Measurements from ENCODE around the gene HMG20A.

GRCh38 chr15:77373441-77373840 lies 47.2 kb upstream of the HMG20A start:
- TF ChIP-seq ZNF792 (CRISPR knock-in tag; IDR thresholded peaks at IDR 0.05) (no peak), MAX (IDR thresholded peaks at IDR 0.05) (no peak), POGZ (CRISPR knock-in tag; IDR thresholded peaks at IDR 0.05) (no peak), SP2 (CRISPR knock-in tag; IDR thresholded peaks at IDR 0.05) (no peak), POLR2A (IDR thresholded peaks at IDR 0.05; ENCODE audit: insufficient read depth in 1 of 2, low read depth in 2 of 2, low read length in 2 of 2) (no peak), CTCF (CRISPR knock-in tag; IDR thresholded peaks at IDR 0.05) (no peak), ZNF318 (CRISPR knock-in tag; IDR thresholded peaks at IDR 0.05) (no peak), FOXM1 (CRISPR knock-in tag; IDR thresholded peaks at IDR 0.05) (no peak), ARHGAP35 (CRISPR knock-in tag; IDR thresholded peaks at IDR 0.05; ENCODE audit: borderline replicate concordance) (no peak), PREB (CRISPR knock-in tag; IDR thresholded peaks at IDR 0.05) (no peak), SMC3 (IDR thresholded peaks at IDR 0.05; ENCODE audit: low read length) (no peak)

Measured in HepG2 (cell line).